WERI-Rb-1 (cell line): Measurements from ENCODE around the gene PLPPR1.
A peak's percentile ranks its signal among the peaks of the same experiment; 100 is the strongest.

Experiments
- DNase-seq: peaks from one replicate; pipeline ENCODE4 v3.0.0-alpha.2; 2020
- H3K27ac ChIP-seq: fragments of 250-450 bp; sonication (Bioruptor Pico); 2 replicates; pipeline ENCODE4 v1.5.1; 2020; ENCODE audit warnings: mild to moderate bottlenecking, moderate library complexity
- H3K27me3 ChIP-seq: fragments of 250-450 bp; sonication (Bioruptor Pico); 2 replicates; pipeline ENCODE4 v1.5.1; 2021; ENCODE audit warnings: mild to moderate bottlenecking, low read depth, moderate library complexity; ENCODE audit not compliant: insufficient read depth, severe bottlenecking
- H3K36me3 ChIP-seq: fragments of 250-450 bp; sonication (Bioruptor Pico); 2 replicates; pipeline ENCODE4 v1.5.1; 2020; ENCODE audit warnings: mild to moderate bottlenecking, moderate library complexity
- H3K4me3 ChIP-seq: 2 replicates; pipeline ENCODE4 v1.5.1; 2011; ENCODE audit warnings: low read depth, mild to moderate bottlenecking, control low read depth, low read length
- H3K9me3 ChIP-seq: fragments of 250-450 bp; sonication (Bioruptor Pico); 2 replicates; pipeline ENCODE4 v1.5.1; 2021; ENCODE audit warnings: mild to moderate bottlenecking, moderate library complexity; ENCODE audit not compliant: severe bottlenecking
- CTCF ChIP-seq: IDR thresholded peaks from 2 replicates; pipeline ENCODE4 v1.5.1; 2011; ENCODE audit warnings: low read depth, mild to moderate bottlenecking, control low read depth, inconsistent platforms, low read length

Gene PLPPR1

GRCh38 chr9:101028346-101029314 lies at the start of gene PLPPR1:
Gene PLPPR1, plus strand, starts transcription at chr9:101028727.
- Histone ChIP-seq H3K4me3 (peak within 1 kb of the TSS; percentile 81), H3K27me3 (peaks cover 15% of the 10 kb centered on the region), H3K9me3 (no peaks in the 10 kb centered on the region), H3K36me3 (no peaks in the 10 kb centered on the region), H3K27ac (peak within 1 kb of the TSS; percentile 61)
- peak; percentile 98 for DNase-seq
- TF ChIP-seq CTCF = peak; percentile 31; the same call in 1 of the 2 replicates

- TF ChIP-seq CTCF = no peak
Measured at GRCh38 chr9:100989731-100990130, 38.8 kb upstream of the PLPPR1 start.

GRCh38 chr9:100990605-100991381 lies 37.7 kb upstream of the PLPPR1 start:
- Histone ChIP-seq H3K27me3 (no peaks in the 10 kb centered on the region), H3K27ac (no peak overlapping the region), H3K9me3 (no peaks in the 10 kb centered on the region), H3K4me3 (no peak overlapping the region), H3K36me3 (no peaks in the 10 kb centered on the region)
- DNase-seq = no peak
- no peak for TF ChIP-seq CTCF

More at GRCh38 chr9:100989731-100990130, 38.8 kb upstream of the PLPPR1 start:
- Histone ChIP-seq H3K4me3 (no peak overlapping the region), H3K27me3 (no peaks in the 10 kb centered on the region), H3K9me3 (no peaks in the 10 kb centered on the region), H3K27ac (no peak overlapping the region), H3K36me3 (no peaks in the 10 kb centered on the region)
- DNase-seq = no peak

GRCh38 chr9:100992632-100993031 lies 35.9 kb upstream of the PLPPR1 start:
- Histone ChIP-seq H3K9me3 (no peaks in the 10 kb centered on the region), H3K27me3 (no peaks in the 10 kb centered on the region), H3K27ac (no peak overlapping the region), H3K36me3 (no peaks in the 10 kb centered on the region), H3K4me3 (no peak overlapping the region)
- DNase-seq = no peak
- no peak for TF ChIP-seq CTCF

- H3K27ac ChIP-seq = peak overlapping the region; percentile 11
- no peaks in the 10 kb centered on the region for H3K9me3 ChIP-seq
- H3K27me3 ChIP-seq = no peaks in the 10 kb centered on the region
- DNase-seq = no peak
- H3K4me3 ChIP-seq = no peak overlapping the region
- TF ChIP-seq CTCF = no peak
- no peaks in the 10 kb centered on the region for H3K36me3 ChIP-seq
Measured at GRCh38 chr9:100999906-101000544, 28.5 kb upstream of the PLPPR1 start.
